AG10803 (cell line): ENCODE data around the gene TEX35.

ENCODE experiments used
- DNase-seq: peaks from one replicate; pipeline ENCODE4 v3.0.0; 2010; ENCODE audit warnings: low read depth
- H3K4me3 ChIP-seq: 2 replicates; pipeline ENCODE4 v1.5.1; 2011; ENCODE audit warnings: mild to moderate bottlenecking, low read length, control low read depth
- TF ChIP-seq, protein P1 (sequence below): conservative IDR thresholded peaks from 2 replicates; pipeline ENCODE4 v1.5.1; 2011; ENCODE audit warnings: mild to moderate bottlenecking, low read length, control low read depth, inconsistent platforms

Gene TEX35

DNA sequence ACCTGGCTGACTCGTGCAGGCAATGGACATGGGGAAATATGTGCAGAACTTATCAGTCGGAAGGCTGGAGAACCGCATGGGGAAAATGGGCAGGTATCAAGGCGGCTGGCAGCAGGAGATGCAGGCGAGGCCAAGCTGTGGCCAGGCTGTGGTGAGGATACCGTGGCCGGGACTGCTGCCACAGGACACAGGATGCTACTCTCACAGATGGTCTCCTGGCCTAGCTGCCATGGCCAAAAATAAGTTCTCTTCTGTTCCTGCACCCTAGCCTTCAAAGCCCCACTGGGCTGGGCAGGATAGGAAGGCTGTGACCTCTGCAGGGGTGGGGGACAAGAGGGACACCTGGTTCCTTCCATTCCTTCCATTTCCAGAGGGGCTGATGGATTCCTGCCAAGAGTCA, 26.4 kb downstream of the TEX35 start:
- H3K4me3 ChIP-seq = no peak overlapping the region
- no peak for DNase-seq
- TF ChIP-seq, protein P1, sequence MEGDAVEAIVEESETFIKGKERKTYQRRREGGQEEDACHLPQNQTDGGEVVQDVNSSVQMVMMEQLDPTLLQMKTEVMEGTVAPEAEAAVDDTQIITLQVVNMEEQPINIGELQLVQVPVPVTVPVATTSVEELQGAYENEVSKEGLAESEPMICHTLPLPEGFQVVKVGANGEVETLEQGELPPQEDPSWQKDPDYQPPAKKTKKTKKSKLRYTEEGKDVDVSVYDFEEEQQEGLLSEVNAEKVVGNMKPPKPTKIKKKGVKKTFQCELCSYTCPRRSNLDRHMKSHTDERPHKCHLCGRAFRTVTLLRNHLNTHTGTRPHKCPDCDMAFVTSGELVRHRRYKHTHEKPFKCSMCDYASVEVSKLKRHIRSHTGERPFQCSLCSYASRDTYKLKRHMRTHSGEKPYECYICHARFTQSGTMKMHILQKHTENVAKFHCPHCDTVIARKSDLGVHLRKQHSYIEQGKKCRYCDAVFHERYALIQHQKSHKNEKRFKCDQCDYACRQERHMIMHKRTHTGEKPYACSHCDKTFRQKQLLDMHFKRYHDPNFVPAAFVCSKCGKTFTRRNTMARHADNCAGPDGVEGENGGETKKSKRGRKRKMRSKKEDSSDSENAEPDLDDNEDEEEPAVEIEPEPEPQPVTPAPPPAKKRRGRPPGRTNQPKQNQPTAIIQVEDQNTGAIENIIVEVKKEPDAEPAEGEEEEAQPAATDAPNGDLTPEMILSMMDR = no peak

DNA sequence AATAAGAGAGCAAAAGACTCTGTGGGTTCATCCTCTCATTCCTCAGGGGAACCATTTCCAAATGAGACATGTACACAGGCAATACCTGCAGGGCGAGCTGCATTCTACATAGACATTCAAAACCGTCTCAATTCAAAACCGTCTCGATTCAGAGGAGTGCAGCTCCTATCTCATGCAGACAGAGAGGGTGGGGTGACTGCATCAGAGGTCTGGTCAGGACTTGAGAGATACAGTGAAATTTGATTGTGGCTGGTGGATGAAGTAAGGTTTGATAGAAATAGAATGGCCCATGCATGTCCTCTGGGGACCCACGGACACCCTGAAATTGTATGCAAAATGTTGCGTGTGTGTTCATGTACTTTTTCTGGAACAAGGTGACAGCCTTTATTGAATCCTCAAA, 27.3 kb downstream of the TEX35 start:
- TF ChIP-seq, protein P1 = no peak
- DNase-seq = no peak
- no peak overlapping the region for H3K4me3 ChIP-seq

DNA sequence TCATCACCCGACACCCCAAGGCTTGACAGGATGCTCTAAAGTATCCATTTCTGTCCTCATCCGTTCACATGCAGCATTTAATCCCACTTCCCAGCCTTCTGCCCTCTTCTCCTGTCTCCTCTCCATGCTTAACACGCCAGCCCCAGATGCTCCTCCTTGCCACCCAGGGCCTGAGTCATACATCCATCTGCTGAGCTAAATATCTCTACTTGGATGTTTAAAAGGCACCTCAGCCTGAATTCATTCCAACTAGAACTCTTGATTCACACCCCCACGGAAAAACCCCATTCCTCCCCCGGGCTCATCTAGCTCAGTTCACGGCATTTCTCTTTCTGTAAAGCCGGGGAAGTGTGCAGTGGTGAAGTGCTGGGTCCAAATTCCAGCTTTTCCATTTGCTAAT, 27.7 kb downstream of the TEX35 start:
- TF ChIP-seq, protein P1 = no peak
- DNase-seq = peak; percentile 86
- H3K4me3 ChIP-seq = no peak overlapping the region

DNA sequence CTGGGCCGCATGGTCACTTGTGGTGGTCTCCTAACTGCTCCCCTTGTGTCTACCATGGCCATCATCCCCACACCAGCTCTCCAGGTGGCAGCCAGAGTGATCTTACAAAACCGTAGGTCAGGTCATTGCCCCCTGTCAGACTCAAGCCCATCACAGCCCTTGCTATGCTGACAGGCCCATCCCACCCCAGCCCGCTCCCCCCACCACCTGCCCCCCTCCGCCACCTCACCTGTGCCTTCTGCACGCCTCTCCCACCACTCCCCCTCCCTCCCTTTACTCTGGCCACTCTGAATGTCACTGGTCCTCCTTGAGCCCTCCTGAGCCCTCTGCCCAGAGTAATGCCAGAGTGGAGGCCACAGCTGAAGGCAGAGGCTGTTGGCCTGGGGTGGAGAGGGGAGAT, 28.5 kb downstream of the TEX35 start:
- no peak overlapping the region; the same call in 1 of the 2 replicates for H3K4me3 ChIP-seq
- no peak for DNase-seq
- TF ChIP-seq, protein P1 = no peak

DNA sequence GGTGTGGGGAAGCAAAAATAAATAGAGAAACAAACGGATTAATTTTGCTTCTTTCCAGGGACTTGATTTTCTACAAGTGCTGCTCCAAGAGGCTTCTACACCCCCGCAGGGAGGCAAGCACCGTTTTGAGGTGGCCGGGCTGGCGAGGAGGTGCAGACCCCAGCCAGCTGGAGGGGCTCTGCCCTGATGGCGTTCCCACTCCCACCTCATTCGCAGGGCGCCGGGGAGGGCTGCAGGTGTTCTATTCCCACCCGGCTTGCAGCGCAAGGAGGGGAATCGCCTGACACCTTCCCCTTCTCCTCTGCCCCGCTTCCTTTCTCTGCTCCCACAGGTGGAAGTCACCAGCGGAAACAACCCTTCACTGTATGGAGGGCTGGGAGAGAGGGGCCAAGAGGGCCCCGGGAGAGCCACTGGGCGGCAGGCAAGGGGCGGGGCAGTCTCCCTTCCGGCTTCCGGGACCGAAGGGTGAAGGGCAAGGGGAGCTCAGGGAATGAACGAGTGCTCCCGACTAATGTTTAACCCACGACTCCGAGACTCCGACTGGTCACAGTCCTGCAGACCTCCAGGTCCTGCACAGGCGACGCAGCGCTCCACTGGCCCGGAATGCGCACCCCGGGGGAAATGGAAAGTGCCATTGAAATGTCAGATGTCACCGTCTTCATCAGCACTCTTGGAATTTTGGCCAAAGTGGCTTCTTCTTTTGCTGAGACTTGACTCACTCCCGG, 29.1 kb downstream of the TEX35 start:
- peak overlapping the region; percentile 83 for H3K4me3 ChIP-seq
- TF ChIP-seq, protein P1 = no peak
- DNase-seq = no peak

DNA sequence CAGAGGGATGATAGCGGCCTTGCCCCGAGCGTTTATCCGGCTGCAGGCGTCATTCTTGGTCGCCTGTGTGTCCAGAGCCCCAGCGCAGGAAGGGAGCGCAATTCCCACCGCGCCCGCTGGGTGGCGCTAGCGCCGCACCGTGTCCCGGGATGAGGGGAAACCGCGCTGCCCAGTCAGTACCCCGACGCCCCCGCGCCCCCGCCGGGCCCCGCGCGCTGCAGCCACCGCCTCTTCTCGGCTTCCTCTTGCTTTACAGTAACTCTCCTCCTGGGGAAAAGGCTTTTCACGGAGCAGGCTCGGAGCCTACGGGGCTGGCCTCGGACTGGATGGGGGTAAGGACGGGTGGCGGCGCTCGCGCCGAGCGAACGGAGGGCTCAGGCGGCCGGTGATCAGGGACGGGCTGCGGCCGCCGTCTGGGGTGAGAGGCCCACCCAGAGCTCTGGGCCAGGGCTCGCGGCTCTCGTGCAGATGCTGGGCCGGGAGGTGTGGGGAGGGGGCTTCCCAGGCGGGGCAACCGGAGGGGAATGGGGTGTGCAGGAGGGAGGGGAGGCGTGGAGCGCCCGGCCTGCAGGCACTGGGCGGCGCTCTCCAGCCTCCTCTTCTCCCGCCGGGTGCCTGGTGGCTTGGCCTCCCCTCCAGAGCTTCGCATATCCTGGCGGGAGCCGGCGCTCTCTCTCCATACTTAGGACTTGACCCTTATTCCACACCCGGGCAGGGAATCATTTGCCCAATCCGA, 29.8 kb downstream of the TEX35 start:
- TF ChIP-seq, protein P1 = peak; percentile 73
- H3K4me3 ChIP-seq = peak overlapping the region; percentile 83
- peak; percentile 90 for DNase-seq

DNA sequence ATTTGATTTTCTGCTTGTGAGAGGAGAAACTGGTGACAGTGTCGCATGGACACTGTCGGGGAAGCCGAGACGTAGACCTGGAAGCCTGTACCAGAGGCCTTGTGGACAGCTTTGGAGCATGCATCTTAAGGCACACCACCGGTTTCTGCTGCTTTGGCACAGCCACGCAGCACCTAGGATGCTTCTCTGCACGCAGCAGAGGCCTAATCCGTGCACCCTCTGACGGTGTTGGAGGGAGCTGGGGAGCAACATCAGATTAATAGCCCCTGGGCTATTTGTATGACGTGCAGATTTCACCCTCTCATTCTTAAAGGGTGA, 30.3 kb downstream of the TEX35 start:
- TF ChIP-seq, protein P1 = no peak
- peak overlapping the region; percentile 83 for H3K4me3 ChIP-seq
- DNase-seq = no peak
